H1 (cell line): ENCODE measurements around the gene ATP7B. TPM values are rescaled to one million over a fixed set of nuclear protein-coding genes. Genes with fewer than 3 reads are reported as not detected.

Experiments used
- RBBP5 ChIP-seq: IDR thresholded peaks from 2 replicates; pipeline ENCODE4 v1.7.1; 2012; ENCODE audit warnings: low read depth, mild to moderate bottlenecking, inconsistent platforms, low read length, moderate library complexity, borderline replicate concordance
- SIRT6 ChIP-seq: IDR thresholded peaks from one replicate; pipeline ENCODE4 v1.7.1; 2012; ENCODE audit warnings: low read length, inconsistent platforms
- polyA plus RNA-seq, 7 experiments: library from polyadenylated mRNA; depleted of rRNA in 3 of 7; stranded (reverse) in 5 of 7; unstranded in 2 of 7; fragments of >200 nt in 5 of 7; fragments of 200-250 nt in 2 of 7; gene quantifications; 1 replicate in 5 of 7; 2 replicates in 1 of 7; 4 replicates in 1 of 7; pipeline versions ENCODE4 v1.2.1 to v1.2.3, GENCODE V29; 2011 to 2013; ENCODE audit warnings: missing spikeins in 2 of 7, mixed read lengths in 2 of 7
- total RNA-seq: library from RNA; stranded (reverse); fragmentation: NEBNext Ultra II Directional; extraction: Animal tissue kit (Norgen Biotek cat#: 25700); gene quantifications from 2 replicates; pipeline ENCODE4 v1.2.1, GENCODE V29; 2021

The ATP7B gene
- total and polyA plus RNA-seq, 2 of the 8 experiments (the other 6 are each of a cell fraction or from before 2014, with no cell fraction given): 4.1 to 9.2 TPM

GRCh38 chr13:52009946-52010345 is 1.3 kb downstream of the ATP7B start (continued):
- TF ChIP-seq SIRT6 (no peak), RBBP5 (no peak)
